GM12873 (cell line): ENCODE measurements around the gene PSMB9.

Experiments
- CTCF ChIP-seq: IDR thresholded peaks from 2 replicates; pipeline ENCODE4 v1.5.1; 2012; ENCODE audit warnings: low read depth, mild to moderate bottlenecking, moderate library complexity, low read length, control low read depth; ENCODE audit not compliant: insufficient read depth; ENCODE audit errors: missing control alignments

Gene PSMB9

GRCh38 chr6:32886681-32887383 is 32.8 kb downstream of the PSMB9 start:
- no peak for TF ChIP-seq CTCF

GRCh38 chr6:32887616-32888015 is 33.6 kb downstream of the PSMB9 start:
- TF ChIP-seq CTCF = no peak

- TF ChIP-seq CTCF = no peak
These were observed 34.6 kb downstream of the PSMB9 start for GRCh38 chr6:32888576-32888975.

- TF ChIP-seq CTCF = no peak
These were observed 35.5 kb downstream of the PSMB9 start for GRCh38 chr6:32889533-32889932.

GRCh38 chr6:32890831-32891230 is 36.8 kb downstream of the PSMB9 start:
- TF ChIP-seq CTCF = no peak

- no peak for TF ChIP-seq CTCF
These were observed 40.4 kb downstream of the PSMB9 start for GRCh38 chr6:32894085-32895005.

- no peak for TF ChIP-seq CTCF
These were observed 41.0 kb downstream of the PSMB9 start for GRCh38 chr6:32895006-32895345.
